ENCODE results near the gene GPAT3. TPM values are rescaled to one million over a fixed set of nuclear protein-coding genes. Genes with fewer than 3 reads are reported as not detected.
A peak's percentile ranks its signal among the peaks of the same experiment; 100 is the strongest.

GPAT3 gene
- total RNA-seq, 2 donors from 2014 or later: 1.8 to 4.3 TPM

DNA sequence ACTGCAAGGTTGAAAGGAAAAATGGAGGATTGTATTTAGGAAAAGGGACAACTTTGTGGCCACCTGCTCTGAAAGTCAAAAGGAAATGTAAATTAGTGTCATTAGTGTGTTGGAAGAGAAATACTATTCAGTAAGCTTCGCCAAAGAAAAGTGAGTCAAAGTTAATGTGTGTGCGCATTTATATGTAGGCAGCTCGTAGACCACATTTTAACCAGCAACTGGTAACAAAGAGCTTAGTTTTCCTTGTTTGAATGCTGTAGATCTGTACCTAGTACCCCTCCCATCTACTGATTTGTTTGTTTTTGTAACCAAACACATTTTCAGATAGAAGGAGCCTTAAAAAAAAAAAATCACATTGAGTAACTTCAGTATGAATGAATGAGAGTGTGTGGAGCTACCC lies 69.3 kb downstream of the GPAT3 start:
- intact Hi-C loops (cut with DNase I): no loop called here
- no peaks in the 10 kb centered on the region for H3K27me3 ChIP-seq
- H3K4me1 ChIP-seq: peaks cover 13% of the 10 kb centered on the region
- ATAC-seq (no peak), DNase-seq (no peak)
- no peak for TF ChIP-seq POLR2A (IDR thresholded peaks at IDR 0.05)
- no peaks in the 10 kb centered on the region for H3K9me3 ChIP-seq
- H3K36me3 ChIP-seq (replicated peaks in 1 of 2; ENCODE audit: insufficient read depth in 1 of 2, low read depth in 2 of 2): no peaks in the 10 kb centered on the region
- no peak overlapping the region for H3K4me3 ChIP-seq
- whole genome bisulfite sequencing, 2 donors: 56 to 65% methylated on average over 3 of the region's 3 CpGs
- no peak overlapping the region for H3K27ac ChIP-seq

GRCh38 chr4:83605744-83606172 lies 69.8 kb downstream of the GPAT3 start:
- intact Hi-C loops (cut with DNase I): no loop called here
- H3K4me3 ChIP-seq: no peak overlapping the region
- 27 to 29% methylated on average over 3 of the region's 3 CpGs for WGBS, 2 donors
- H3K27ac ChIP-seq: peak overlapping the region in 1 of 4 donors; percentile 19
- H3K27me3 ChIP-seq: no peaks in the 10 kb centered on the region
- TF ChIP-seq POLR2A (IDR thresholded peaks at IDR 0.05) (no peak), CTCF (IDR thresholded peaks at IDR 0.05) (no peak)
- no peaks in the 10 kb centered on the region for H3K36me3 ChIP-seq (replicated peaks in 1 of 2; ENCODE audit: insufficient read depth in 1 of 2, low read depth in 2 of 2)
- peak; percentile 24 for ATAC-seq
- H3K9me3 ChIP-seq: no peaks in the 10 kb centered on the region
- peaks cover 13% of the 10 kb centered on the region for H3K4me1 ChIP-seq
- peak in 1 of 4 donors; percentile 12 for DNase-seq

- no peak for DNase-seq
- Histone ChIP-seq H3K9me3 (no peaks in the 10 kb centered on the region), H3K27me3 (no peaks in the 10 kb centered on the region), H3K36me3 (replicated peaks in 1 of 2; ENCODE audit: insufficient read depth in 1 of 2, low read depth in 2 of 2) (no peaks in the 10 kb centered on the region), H3K4me3 (no peak overlapping the region), H3K27ac (peak overlapping the region in 1 of 4 donors; percentile 19), H3K4me1 (peaks cover 13% of the 10 kb centered on the region)
- TF ChIP-seq POLR2A (IDR thresholded peaks at IDR 0.05) (no peak), CTCF (IDR thresholded peaks at IDR 0.05) (no peak)
- no peak for ATAC-seq
- intact Hi-C loops (cut with DNase I): no loop called here
Observed at GRCh38 chr4:83606460-83606859, 70.6 kb downstream of the GPAT3 start.

DNA sequence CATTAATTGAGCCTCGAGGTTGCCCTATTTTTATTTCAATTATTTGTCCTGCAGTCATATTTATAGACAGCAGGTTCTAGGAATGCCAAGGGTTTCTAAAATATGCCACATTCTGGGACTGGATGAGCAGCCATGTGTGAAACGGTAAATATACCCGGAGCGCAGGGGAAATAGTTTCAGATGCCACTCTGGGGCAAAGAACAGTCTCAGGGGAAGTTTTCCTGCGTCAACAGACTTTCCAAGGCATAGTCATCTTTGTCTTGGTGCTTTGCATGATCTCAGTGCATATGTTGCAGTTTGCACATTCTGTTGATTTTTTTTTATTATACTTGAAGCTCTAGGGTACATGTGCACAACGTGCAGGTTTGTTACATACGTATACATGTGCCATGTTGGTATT lies 71.0 kb downstream of the GPAT3 start:
- H3K27me3 ChIP-seq: no peaks in the 10 kb centered on the region
- peaks cover 13% of the 10 kb centered on the region for H3K4me1 ChIP-seq
- intact Hi-C loops (cut with DNase I): no loop called here
- no peak overlapping the region for H3K4me3 ChIP-seq
- DNase-seq (no peak), ATAC-seq (no peak)
- TF ChIP-seq POLR2A (IDR thresholded peaks at IDR 0.05): no peak
- no peak for TF ChIP-seq CTCF (IDR thresholded peaks at IDR 0.05)
- no peak overlapping the region for H3K27ac ChIP-seq
- 49 to 72% methylated on average over 7 of the region's 7 CpGs for WGBS, 2 donors
- H3K9me3 ChIP-seq: no peaks in the 10 kb centered on the region
- no peaks in the 10 kb centered on the region for H3K36me3 ChIP-seq (replicated peaks in 1 of 2; ENCODE audit: insufficient read depth in 1 of 2, low read depth in 2 of 2)

- intact Hi-C loops (cut with DNase I): no loop called here
- peaks cover 13% of the 10 kb centered on the region for H3K4me1 ChIP-seq
- no peak for DNase-seq
- no peaks in the 10 kb centered on the region for H3K36me3 ChIP-seq (replicated peaks in 1 of 2; ENCODE audit: insufficient read depth in 1 of 2, low read depth in 2 of 2)
- H3K27ac ChIP-seq: no peak overlapping the region
- no peak for TF ChIP-seq CTCF (IDR thresholded peaks at IDR 0.05)
- no peak for TF ChIP-seq POLR2A (IDR thresholded peaks at IDR 0.05)
- peaks cover 0 to 12% (median 0%) of the 10 kb centered on the region in 3 donors for H3K9me3 ChIP-seq
- H3K4me3 ChIP-seq: no peak overlapping the region
- no peak for ATAC-seq
- H3K27me3 ChIP-seq: no peaks in the 10 kb centered on the region
Observed at GRCh38 chr4:83609365-83609764, 73.5 kb downstream of the GPAT3 start.

Measured in body of pancreas (tissue), 4 donors.